B cell (primary cell): ENCODE measurements around the gene PARD6G. TPM values are rescaled to one million over a fixed set of nuclear protein-coding genes. Genes with fewer than 3 reads are reported as not detected.

ENCODE experiments used
- ATAC-seq: fragments of 200-7000 bp; cut with Tn5 transposase; one replicate; pipeline ENCODE4 v1.10.0; 2021; ENCODE audit warnings: low read depth, mild to moderate bottlenecking, moderate number of reproducible peaks, moderate library complexity
- CTCF ChIA-PET: fragments of 350-600 bp; sonication (Branson Sonifier 250); formaldehyde crosslinking; loops from one replicate; lab custom pipeline; 2021; ENCODE audit warnings: antibody characterized with exemption, inconsistent platforms; lab: Charles Lee
- POLR2A ChIA-PET: fragments of 350-600 bp; sonication (Branson Sonifier 250); formaldehyde crosslinking; loops from one replicate; lab custom pipeline; 2021; ENCODE audit warnings: antibody characterized with exemption; lab: Charles Lee
- DNase-seq: peaks from one replicate; pipeline ENCODE4 v3.0.0; 2013
- H2AFZ ChIP-seq: 2 replicates; pipeline ENCODE4 v1.6.1; 2012; ENCODE audit warnings: mild to moderate bottlenecking, low read depth, low read length; ENCODE audit not compliant: insufficient read depth, poor library complexity, severe bottlenecking
- H3K27ac ChIP-seq, 2 donors: 1 replicate in 1 of 2; 2 replicates in 1 of 2; pipeline ENCODE4 v1.5.1; 2012 to 2013; ENCODE audit warnings: low read length in 2 of 2, mild to moderate bottlenecking in 2 of 2, moderate library complexity in 1 of 2
- H3K27me3 ChIP-seq, 4 experiments: fragments of 200-600 bp in 1 of 4; sonication (generic) in 1 of 4; replicated peaks in 1 of 4; 1 replicate in 2 of 4; 2 replicates in 2 of 4; pipeline versions ENCODE4 v1.6.1 to v1.7.0; 2013 to 2016; ENCODE audit warnings: low read length in 3 of 4, mild to moderate bottlenecking in 2 of 4, mixed read lengths in 1 of 4, moderate library complexity in 1 of 4; ENCODE audit not compliant: insufficient read depth in 4 of 4, control insufficient read depth in 3 of 4; ENCODE audit errors: control extremely low read depth in 1 of 4
- H3K36me3 ChIP-seq, 2 experiments: replicated peaks in 1 of 2; 1 replicate in 1 of 2; 2 replicates in 1 of 2; pipeline versions ENCODE4 v1.6.1 to v1.7.1; 2013; ENCODE audit warnings: low read length in 1 of 2; ENCODE audit not compliant: insufficient read depth in 2 of 2, control insufficient read depth in 1 of 2; ENCODE audit errors: control extremely low read depth in 1 of 2, extremely low read depth in 1 of 2
- H3K4me1 ChIP-seq, 2 donors: fragments of 200-600 bp in 1 of 2; sonication (generic) in 1 of 2; 1 replicate in 1 of 2; 2 replicates in 1 of 2; pipeline versions ENCODE4 v1.5.1 to v1.6.1; 2013 to 2017; ENCODE audit warnings: low read length in 2 of 2; ENCODE audit not compliant: control insufficient read depth in 2 of 2, insufficient read depth in 2 of 2
- H3K4me2 ChIP-seq: replicated peaks from 2 replicates; pipeline ENCODE3; 2012; ENCODE audit warnings: mild to moderate bottlenecking, low read depth, low read length; ENCODE audit not compliant: poor library complexity, severe bottlenecking
- H3K4me3 ChIP-seq, 5 experiments: fragments of 200-600 bp in 1 of 5; sonication (generic) in 1 of 5; 1 replicate in 3 of 5; 2 replicates in 2 of 5; pipeline versions ENCODE4 v1.5.1 to v1.7.0; 2011 to 2016; ENCODE audit warnings: low read length in 4 of 5, mild to moderate bottlenecking in 4 of 5, low read depth in 2 of 5, control low read depth in 1 of 5, moderate library complexity in 1 of 5; ENCODE audit not compliant: insufficient read depth in 1 of 5; ENCODE audit errors: control extremely low read depth in 1 of 5, extremely low read depth in 1 of 5
- H3K79me2 ChIP-seq: fragments of 200-600 bp; sonication (generic); one replicate; pipeline ENCODE4 v1.6.0; 2016; ENCODE audit warnings: low read length; ENCODE audit not compliant: control insufficient read depth, insufficient read depth
- H3K9ac ChIP-seq: fragments of 200-600 bp; sonication (generic); 2 replicates; pipeline ENCODE4 v1.6.1; 2017; ENCODE audit warnings: mild to moderate bottlenecking, low read length, moderate library complexity
- H3K9me3 ChIP-seq, 3 donors: one replicate each; pipeline versions ENCODE4 v1.6.1 to v1.7.1; 2013; ENCODE audit warnings: low read length in 2 of 3; ENCODE audit not compliant: control insufficient read depth in 2 of 3, insufficient read depth in 1 of 3; ENCODE audit errors: control extremely low read depth in 1 of 3
- H4K20me1 ChIP-seq: 2 replicates; pipeline ENCODE4 v1.6.0; 2012; ENCODE audit warnings: mild to moderate bottlenecking, low read length; ENCODE audit not compliant: insufficient read depth, control insufficient read depth, poor library complexity, severe bottlenecking
- H3K27ac Mint-ChIP-seq: one replicate; pipeline ENCODE4 v1.8.0; 2021; ENCODE audit warnings: mixed read lengths
- H3K27me3 Mint-ChIP-seq: one replicate; pipeline ENCODE4 v1.8.0; 2021; ENCODE audit warnings: mixed read lengths
- H3K4me1 Mint-ChIP-seq: one replicate; pipeline ENCODE4 v1.8.0; 2021; ENCODE audit warnings: mixed read lengths
- H3K4me3 Mint-ChIP-seq: one replicate; pipeline ENCODE4 v1.8.0; 2021; ENCODE audit warnings: mixed read lengths
- H3K9me3 Mint-ChIP-seq: one replicate; pipeline ENCODE4 v1.8.0; 2022; ENCODE audit warnings: mixed read lengths; ENCODE audit not compliant: insufficient read depth
- EZH2 ChIP-seq: IDR thresholded peaks from 2 replicates; pipeline ENCODE4 v1.6.1; 2012; ENCODE audit warnings: borderline replicate concordance, low read depth, mild to moderate bottlenecking, moderate library complexity, low read length; ENCODE audit not compliant: insufficient read depth, poor library complexity, severe bottlenecking
- WGBS: methylation state at CpG from one replicate; pipeline ENCODE4 v1.1.5; 2013; ENCODE audit warnings: missing lambda C conversion rate; ENCODE audit not compliant: insufficient coverage; 5-methylcytosine and 5-hydroxymethylcytosine counted together
- intact Hi-C: fragments of 100-400 bp; cut with micrococcal nuclease; formaldehyde crosslinking; loops from one replicate; pipeline ENCODE4 v1.10.0; 2022
- polyA plus RNA-seq: library from polyadenylated mRNA; depleted of rRNA; stranded (reverse); fragments of >200 nt; gene quantifications from 2 replicates; pipeline ENCODE4 v1.2.3, GENCODE V29; 2012
- total RNA-seq, 2 donors: library from RNA; stranded (reverse); fragments of 120-200 nt in 1 of 2; gene quantifications; 1 replicate in 1 of 2; 2 replicates in 1 of 2; pipeline versions ENCODE4 v1.2.3 to v1.2.4, GENCODE V29; 2013 to 2022
- TF ChIP-seq, protein P1 (sequence below): fragments of 200-600 bp; IDR thresholded peaks from one replicate; pipeline ENCODE4 v1.8.0; 2022; ENCODE audit warnings: antibody characterized with exemption, mild to moderate bottlenecking

The PARD6G gene
- total and polyA plus RNA-seq, 2 donors (not counting 1 experiment from before 2014, with no cell fraction given), result not detected

DNA sequence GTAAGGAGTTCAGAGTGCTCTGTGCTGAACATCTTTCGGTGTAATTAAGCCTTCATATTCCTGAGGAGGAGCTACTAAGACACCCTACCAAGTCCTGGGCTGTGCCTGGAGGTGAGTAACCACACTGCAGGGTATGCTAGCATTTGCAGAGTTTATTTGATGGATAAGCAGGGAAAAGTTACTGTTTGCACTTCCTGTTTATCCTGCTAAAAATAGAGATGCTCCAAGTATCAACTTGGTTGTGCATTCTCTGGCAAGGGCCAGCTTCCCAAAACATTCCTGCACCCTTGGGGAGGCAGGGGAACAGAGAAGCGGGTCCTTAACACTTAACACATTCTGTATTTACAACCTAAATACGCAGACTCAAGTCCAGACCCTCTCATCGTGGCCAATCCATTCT lies 49.8 kb downstream of the PARD6G start:
- intact Hi-C loops, result no loop called here
- H3K9me3 Mint-ChIP-seq, result no peaks in the 10 kb centered on the region
- CTCF ChIA-PET, result no interaction called here

GRCh38 chr18:80196528-80197320 lies 50.6 kb downstream of the PARD6G start:
- no peaks in the 10 kb centered on the region for H3K4me1 Mint-ChIP-seq
- intact Hi-C loops, result no loop called here
- ChIA-PET POLR2A (no interaction called here), CTCF (no interaction called here)
- H3K4me3 Mint-ChIP-seq, result no peak overlapping the region
- DNase-seq, result no peak
- Histone ChIP-seq H3K9ac (no peak overlapping the region), H3K4me3 (no peak overlapping the region), H3K27ac (no peak overlapping the region), H3K27me3 (peaks cover 0 to 5% (median 1%) of the 10 kb centered on the region in 4 experiments), H3K4me1 (no peaks in the 10 kb centered on the region), H3K4me2 (no peak overlapping the region), H2AFZ (no peak overlapping the region), H3K9me3 (peaks cover 0 to 3% (median 0%) of the 10 kb centered on the region in 3 donors), H3K36me3 (no peaks in the 10 kb centered on the region), H4K20me1 (no peaks in the 10 kb centered on the region), H3K79me2 (no peaks in the 10 kb centered on the region)
- H3K27ac Mint-ChIP-seq, result no peak overlapping the region
- H3K27me3 Mint-ChIP-seq, result peaks cover 44% of the 10 kb centered on the region
- TF ChIP-seq EZH2, result no peak
- TF ChIP-seq, protein P1, sequence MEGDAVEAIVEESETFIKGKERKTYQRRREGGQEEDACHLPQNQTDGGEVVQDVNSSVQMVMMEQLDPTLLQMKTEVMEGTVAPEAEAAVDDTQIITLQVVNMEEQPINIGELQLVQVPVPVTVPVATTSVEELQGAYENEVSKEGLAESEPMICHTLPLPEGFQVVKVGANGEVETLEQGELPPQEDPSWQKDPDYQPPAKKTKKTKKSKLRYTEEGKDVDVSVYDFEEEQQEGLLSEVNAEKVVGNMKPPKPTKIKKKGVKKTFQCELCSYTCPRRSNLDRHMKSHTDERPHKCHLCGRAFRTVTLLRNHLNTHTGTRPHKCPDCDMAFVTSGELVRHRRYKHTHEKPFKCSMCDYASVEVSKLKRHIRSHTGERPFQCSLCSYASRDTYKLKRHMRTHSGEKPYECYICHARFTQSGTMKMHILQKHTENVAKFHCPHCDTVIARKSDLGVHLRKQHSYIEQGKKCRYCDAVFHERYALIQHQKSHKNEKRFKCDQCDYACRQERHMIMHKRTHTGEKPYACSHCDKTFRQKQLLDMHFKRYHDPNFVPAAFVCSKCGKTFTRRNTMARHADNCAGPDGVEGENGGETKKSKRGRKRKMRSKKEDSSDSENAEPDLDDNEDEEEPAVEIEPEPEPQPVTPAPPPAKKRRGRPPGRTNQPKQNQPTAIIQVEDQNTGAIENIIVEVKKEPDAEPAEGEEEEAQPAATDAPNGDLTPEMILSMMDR, result no peak
- no peaks in the 10 kb centered on the region for H3K9me3 Mint-ChIP-seq
- WGBS, result 82% methylated on average over 9 of the region's 13 CpGs
- ATAC-seq, result no peak

More for the DNA sequence above, 49.8 kb downstream of the PARD6G start:
- Histone ChIP-seq H3K9me3 (peaks cover 0 to 2% (median 0%) of the 10 kb centered on the region in 3 donors), H3K9ac (no peak overlapping the region), H3K27ac (no peak overlapping the region), H3K4me2 (no peak overlapping the region), H3K4me3 (no peak overlapping the region), H3K79me2 (no peaks in the 10 kb centered on the region), H3K36me3 (no peaks in the 10 kb centered on the region), H3K27me3 (peaks cover 0 to 5% (median 1%) of the 10 kb centered on the region in 4 experiments), H4K20me1 (no peaks in the 10 kb centered on the region), H3K4me1 (no peaks in the 10 kb centered on the region), H2AFZ (no peak overlapping the region)
- no peak overlapping the region for H3K27ac Mint-ChIP-seq
- DNase-seq (no peak), ATAC-seq (no peak)
- WGBS, result 91% methylated on average over 4 of the region's 4 CpGs
- H3K27me3 Mint-ChIP-seq, result peaks cover 39% of the 10 kb centered on the region
- no peaks in the 10 kb centered on the region for H3K4me1 Mint-ChIP-seq
- H3K4me3 Mint-ChIP-seq, result no peak overlapping the region
- TF ChIP-seq EZH2, result no peak
- TF ChIP-seq, protein P1, result no peak
- POLR2A ChIA-PET, result no interaction called here
